Kidney glomerular epithelial cell (primary cell): ENCODE data around the gene MX2.
"Not testable (repeated sequence)": the region's sequence is repeated elsewhere in the genome, so short reads cannot be mapped to it uniquely, and the experiment has no call there.

ENCODE experiments used
- DNase-seq: peaks from one replicate; lab custom pipeline; 2025; lab: John Stamatoyannopoulos, UW

Gene MX2

GRCh38 chr21:41337515-41337914, 24.3 kb upstream of the MX2 start:
- DNase-seq: no peak

GRCh38 chr21:41338455-41338854, 23.4 kb upstream of the MX2 start:
- DNase-seq: no peak

GRCh38 chr21:41342035-41342434, 19.8 kb upstream of the MX2 start:
- DNase-seq: no peak

GRCh38 chr21:41344146-41344545, 17.7 kb upstream of the MX2 start:
- DNase-seq: no peak

GRCh38 chr21:41345356-41345755, 16.5 kb upstream of the MX2 start:
- DNase-seq: no peak

- no peak for DNase-seq
Observed at GRCh38 chr21:41345934-41346685, 15.7 kb upstream of the MX2 start.

- no peak for DNase-seq
Observed at GRCh38 chr21:41346758-41347157, 15.1 kb upstream of the MX2 start.

GRCh38 chr21:41348434-41348833, 13.4 kb upstream of the MX2 start:
- no peak for DNase-seq

- no peak for DNase-seq
Observed at GRCh38 chr21:41349126-41349525, 12.7 kb upstream of the MX2 start.

- DNase-seq: no peak
Observed at GRCh38 chr21:41349619-41350390, 12.0 kb upstream of the MX2 start.

GRCh38 chr21:41350436-41351155, 11.2 kb upstream of the MX2 start:
- no peak for DNase-seq

GRCh38 chr21:41357546-41357945, 4.3 kb upstream of the MX2 start:
- DNase-seq: no peak

GRCh38 chr21:41358193-41359166, 3.3 kb upstream of the MX2 start:
- no peak for DNase-seq

- no peak for DNase-seq
Observed at GRCh38 chr21:41359286-41359685, 2.5 kb upstream of the MX2 start.

GRCh38 chr21:41359754-41360071, 2.1 kb upstream of the MX2 start:
- not testable (repeated sequence) for DNase-seq

GRCh38 chr21:41360072-41360821, 1.6 kb upstream of the MX2 start:
- no peak for DNase-seq

GRCh38 chr21:41361053-41361785, 608 bp upstream of the MX2 start:
- DNase-seq: no peak

- no peak for DNase-seq
Observed at GRCh38 chr21:41362605-41363369, 960 bp downstream of the MX2 start.
